ENCODE data around the gene ECHS1.
A peak's percentile ranks its signal among the peaks of the same experiment; 100 is the strongest.

The ECHS1 gene

GRCh38 chr10:133335246-133336117, 37.7 kb downstream of the ECHS1 start:
- Histone ChIP-seq H3K4me2 (peak overlapping the region in 6 of 11 experiments; percentile 12 to 60 (median 20); a peak in 7 of 22 replicates), H4K20me1 (peaks cover 0 to 4% (median 0%) of the 10 kb centered on the region in 11 experiments; a peak in 2 of 22 replicates), H3K4me3 (peak overlapping the region in 1 of 10 experiments; percentile 24; a peak in 2 of 20 replicates), H3K4me1 (peaks cover 10 to 24% (median 20%) of the 10 kb centered on the region in 10 experiments; a peak in 16 of 20 replicates), H3K27me3 (peaks cover 46 to 75% (median 65%) of the 10 kb centered on the region in 11 experiments), H3K9me3 (replicated peaks in 1 of 11) (peaks cover 13 to 59% (median 51%) of the 10 kb centered on the region in 11 experiments; a peak in 21 of 22 replicates), H3K9ac (no peak overlapping the region), H3K36me3 (no peaks in the 10 kb centered on the region), H3K27ac (no peak overlapping the region)
- TF ChIP-seq Cebpa-rat (IDR thresholded peaks at IDR 0.05): no peak

DNA sequence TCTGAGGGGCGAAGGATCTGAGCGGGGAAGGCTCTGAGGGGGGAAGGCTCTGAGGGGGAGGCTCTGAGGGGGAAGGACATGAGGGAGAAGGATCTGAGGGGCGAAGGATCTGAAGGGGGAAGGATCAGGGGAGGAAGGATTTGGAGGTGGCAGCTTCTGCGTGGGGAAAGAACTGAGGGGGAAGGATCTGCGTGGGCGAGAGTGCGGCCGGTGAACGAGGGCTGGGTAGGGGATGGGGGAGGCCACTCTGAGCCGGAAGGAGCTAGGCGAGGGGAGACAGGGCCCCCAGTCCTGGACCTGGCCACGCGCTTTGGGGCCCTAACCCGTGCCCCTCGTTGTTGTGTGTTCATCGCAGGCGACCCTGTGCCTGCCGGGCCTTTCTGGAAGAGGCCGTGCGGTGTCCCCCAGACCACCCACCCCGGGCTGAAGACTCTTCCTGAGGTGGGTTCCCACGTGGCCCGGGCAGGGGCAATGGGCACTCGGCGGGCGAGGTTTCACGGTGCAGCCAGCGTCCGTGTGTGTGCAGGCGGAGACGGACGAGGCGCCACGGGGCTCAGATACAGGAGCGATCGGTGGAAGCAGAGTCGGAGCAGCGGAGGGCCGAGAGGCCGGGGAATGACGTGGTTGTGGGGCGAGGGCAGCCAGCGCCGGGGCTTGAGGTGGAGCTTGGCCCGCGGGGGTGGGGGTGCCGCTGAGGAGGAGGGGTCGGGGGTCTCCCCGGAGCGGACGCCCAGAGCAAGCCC, 38.5 kb downstream of the ECHS1 start:
- Histone ChIP-seq H3K4me1 (peaks cover 10 to 28% (median 22%) of the 10 kb centered on the region in 10 experiments; a peak in 17 of 20 replicates), H3K36me3 (no peaks in the 10 kb centered on the region), H3K9me3 (replicated peaks in 1 of 11) (peaks cover 13 to 54% (median 50%) of the 10 kb centered on the region in 11 experiments; a peak in 21 of 22 replicates), H3K27ac (no peak overlapping the region), H3K27me3 (peaks cover 46 to 80% (median 66%) of the 10 kb centered on the region in 11 experiments), H3K9ac (no peak overlapping the region), H4K20me1 (peaks cover 0 to 4% (median 0%) of the 10 kb centered on the region in 11 experiments; a peak in 2 of 22 replicates), H3K4me3 (peak overlapping the region in 1 of 10 experiments; percentile 24; a peak in 2 of 20 replicates), H3K4me2 (no peak overlapping the region)
- TF ChIP-seq Cebpa-rat (IDR thresholded peaks at IDR 0.05): no peak

- Histone ChIP-seq H3K9me3 (replicated peaks in 1 of 11) (peaks cover 13 to 38% (median 36%) of the 10 kb centered on the region in 11 experiments; a peak in 21 of 22 replicates), H4K20me1 (peaks cover 0 to 11% (median 0%) of the 10 kb centered on the region in 11 experiments; a peak in 8 of 22 replicates), H3K4me1 (peaks cover 10 to 31% (median 23%) of the 10 kb centered on the region in 10 experiments; a peak in 17 of 20 replicates), H3K4me2 (no peak overlapping the region), H3K27ac (no peak overlapping the region), H3K4me3 (no peak overlapping the region), H3K9ac (no peak overlapping the region), H3K27me3 (peaks cover 60 to 93% (median 78%) of the 10 kb centered on the region in 11 experiments), H3K36me3 (no peaks in the 10 kb centered on the region)
- no peak for TF ChIP-seq Cebpa-rat (IDR thresholded peaks at IDR 0.05)
Measured at GRCh38 chr10:133332936-133333699, 40.0 kb downstream of the ECHS1 start.

DNA sequence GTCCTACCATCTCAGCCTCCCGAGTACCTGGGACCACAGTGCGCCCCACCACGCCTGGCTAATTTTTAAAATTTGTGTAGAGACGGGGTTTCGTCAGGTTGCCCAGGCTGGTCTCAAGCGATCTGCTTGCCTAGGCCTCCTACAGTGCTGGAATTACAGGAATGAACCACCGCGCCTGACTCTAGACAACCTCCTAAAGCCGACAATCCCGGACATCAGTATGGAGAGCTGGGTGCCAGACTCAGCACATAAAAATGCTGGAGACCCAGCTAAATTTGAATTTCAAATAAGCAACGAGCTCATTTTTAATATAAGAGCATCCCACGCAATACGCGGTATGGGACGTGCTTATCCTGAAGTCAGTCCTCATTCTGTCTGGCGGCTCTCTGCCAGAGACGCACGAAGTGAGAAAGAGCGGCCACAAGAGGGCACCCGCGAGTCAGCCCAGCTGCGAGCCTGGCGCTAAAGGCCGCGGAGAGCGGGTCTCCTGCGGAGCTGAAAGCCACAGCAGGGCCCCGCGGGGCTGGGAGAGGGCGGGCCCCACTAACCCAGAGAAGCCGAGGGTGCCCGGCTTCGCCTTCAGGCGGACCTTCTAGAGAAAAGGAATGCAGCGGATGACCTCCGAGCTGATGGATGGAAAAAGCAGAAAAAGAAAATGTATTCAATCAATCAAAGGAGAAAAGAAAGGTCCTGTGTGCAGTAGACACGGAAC, 43.5 kb downstream of the ECHS1 start:
- Histone ChIP-seq H3K9ac (peak overlapping the region in 7 of 11 experiments; percentile 0 to 50 (median 30); a peak in 7 of 22 replicates), H3K27me3 (peaks cover 60 to 93% (median 78%) of the 10 kb centered on the region in 11 experiments), H3K36me3 (no peaks in the 10 kb centered on the region), H4K20me1 (peaks cover 0 to 40% (median 10%) of the 10 kb centered on the region in 11 experiments; a peak in 11 of 22 replicates), H3K4me3 (peak overlapping the region in 4 of 10 experiments; percentile 15 to 37 (median 30); a peak in 5 of 20 replicates), H3K4me2 (peak overlapping the region; percentile 46 to 82 (median 72)), H3K4me1 (peaks cover 8 to 26% (median 23%) of the 10 kb centered on the region in 10 experiments; a peak in 15 of 20 replicates), H3K27ac (no peak overlapping the region), H3K9me3 (replicated peaks in 1 of 11) (peaks cover 3 to 4% (median 3%) of the 10 kb centered on the region in 11 experiments; a peak in 21 of 22 replicates)
- no peak for TF ChIP-seq Cebpa-rat (IDR thresholded peaks at IDR 0.05)

- Histone ChIP-seq H3K36me3 (no peaks in the 10 kb centered on the region), H3K27ac (no peak overlapping the region), H3K4me1 (peaks cover 8 to 26% (median 23%) of the 10 kb centered on the region in 10 experiments; a peak in 15 of 20 replicates), H3K4me3 (no peak overlapping the region), H3K9me3 (replicated peaks in 1 of 11) (no peaks in the 10 kb centered on the region), H3K4me2 (no peak overlapping the region), H4K20me1 (peaks cover 0 to 40% (median 10%) of the 10 kb centered on the region in 11 experiments; a peak in 11 of 22 replicates), H3K27me3 (peaks cover 56 to 85% (median 73%) of the 10 kb centered on the region in 11 experiments), H3K9ac (no peak overlapping the region)
- TF ChIP-seq Cebpa-rat (IDR thresholded peaks at IDR 0.05): no peak
Measured at GRCh38 chr10:133328358-133329343, 44.5 kb downstream of the ECHS1 start.

GRCh38 chr10:133327651-133328357, 45.4 kb downstream of the ECHS1 start:
- Histone ChIP-seq H3K9ac (0 out of 22 replicates have a peak overlapping the region, but pooled peaks of 1 of the 11 experiments have one; percentile 23), H3K4me2 (0 out of 22 replicates have a peak overlapping the region, but pooled peaks of 2 of the 11 experiments have one; percentile 36 to 38), H3K27me3 (peaks cover 53 to 77% (median 67%) of the 10 kb centered on the region in 11 experiments), H3K36me3 (no peaks in the 10 kb centered on the region), H3K9me3 (replicated peaks in 1 of 11) (no peaks in the 10 kb centered on the region), H4K20me1 (peaks cover 0 to 40% (median 10%) of the 10 kb centered on the region in 11 experiments; a peak in 11 of 22 replicates), H3K4me3 (no peak overlapping the region), H3K4me1 (peaks cover 8 to 29% (median 23%) of the 10 kb centered on the region in 10 experiments; a peak in 16 of 20 replicates), H3K27ac (no peak overlapping the region)
- no peak for TF ChIP-seq Cebpa-rat (IDR thresholded peaks at IDR 0.05)
